ENCODE measurements around the gene PTGIR.

DNA sequence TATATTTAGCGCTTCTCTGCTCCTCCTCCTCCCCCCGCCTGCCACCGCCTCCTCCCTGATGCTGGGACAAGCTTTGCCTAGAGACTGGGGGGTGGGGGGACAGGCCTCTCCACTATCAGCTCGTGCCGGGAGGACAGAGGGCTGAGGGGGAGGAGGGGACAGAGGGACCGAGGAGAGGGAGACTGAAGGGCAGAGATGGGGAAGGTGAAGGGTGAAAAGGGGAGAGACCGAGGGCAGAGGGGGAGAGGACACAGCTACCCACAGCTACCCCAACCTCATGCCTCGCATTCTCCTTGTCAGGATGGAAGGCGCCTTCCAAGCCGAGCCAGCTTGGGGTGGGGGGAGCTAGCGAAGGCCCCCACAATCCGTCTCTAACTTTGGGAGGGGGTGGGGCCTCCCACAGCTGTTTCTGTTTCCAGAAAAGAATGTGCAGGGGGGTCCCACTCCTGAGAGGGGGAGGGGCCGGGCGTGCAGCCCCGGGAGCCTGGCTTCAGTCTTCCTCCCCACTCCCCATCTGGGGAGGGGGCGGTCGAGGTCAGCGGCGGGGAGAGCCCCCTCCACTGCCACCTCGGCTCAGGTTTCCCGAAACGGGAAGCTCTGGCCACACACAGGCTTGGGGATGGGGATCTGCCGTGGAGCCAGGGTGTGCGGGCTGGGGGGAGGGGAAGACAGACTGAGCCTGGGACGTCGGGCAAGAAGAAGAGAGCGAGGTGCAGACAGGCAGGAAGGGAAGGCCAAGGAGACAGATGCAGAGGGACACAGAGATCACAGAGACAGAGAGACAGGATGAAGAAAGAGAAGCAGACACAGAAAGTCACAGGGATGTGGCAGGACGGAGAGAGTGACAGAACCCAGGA lies 34.5 kb upstream of the PTGIR start:
- TF ChIP-seq POLR2AphosphoS5 (IDR thresholded peaks at IDR 0.05; ENCODE audit: low read depth, low read length) (no peak), POLR2A (IDR thresholded peaks at IDR 0.05; ENCODE audit: low read depth, low read length) (no peak)
